GM18499 (cell line): ENCODE data around the gene ZDHHC9.
"Not testable (repeated sequence)": the region's sequence is repeated elsewhere in the genome, so short reads cannot be mapped to it uniquely, and the experiment has no call there.

Experiments used
- ATAC-seq: cut with Tn5 transposase; IDR thresholded peaks from one replicate; pipeline ENCODE4 v1.9.1; 2021; ENCODE audit warnings: moderate number of reproducible peaks; ENCODE audit not compliant: insufficient read depth, unreplicated experiment

The ZDHHC9 gene

GRCh38 chrX:129843459-129844306, at the start of gene ZDHHC9:
ZDHHC9 (minus strand) TSS chrX:129843886; CDS start chrX:129841945, 1,941 bp downstream.
- peak; percentile 86 for ATAC-seq

GRCh38 chrX:129877401-129877800, 33.7 kb upstream of the ZDHHC9 start:
- no peak for ATAC-seq

- ATAC-seq = no peak
Observed at GRCh38 chrX:129876771-129877305, 33.2 kb upstream of the ZDHHC9 start.

GRCh38 chrX:129875669-129876068, 32.0 kb upstream of the ZDHHC9 start:
- ATAC-seq = no peak

GRCh38 chrX:129872524-129872923, 28.8 kb upstream of the ZDHHC9 start:
- ATAC-seq = no peak

GRCh38 chrX:129866321-129866720, 22.6 kb upstream of the ZDHHC9 start:
- ATAC-seq = not testable (repeated sequence)

- ATAC-seq = not testable (repeated sequence)
Observed at GRCh38 chrX:129859134-129859533, 15.4 kb upstream of the ZDHHC9 start.

GRCh38 chrX:129851825-129852224, 8.1 kb upstream of the ZDHHC9 start:
- ATAC-seq = not testable (repeated sequence)

- ATAC-seq = no peak
Observed at GRCh38 chrX:129846716-129847115, 3.0 kb upstream of the ZDHHC9 start.

GRCh38 chrX:129845616-129846190, 2.0 kb upstream of the ZDHHC9 start:
- no peak for ATAC-seq

GRCh38 chrX:129843209-129843458, 552 bp downstream of the ZDHHC9 start:
- ATAC-seq = no peak

- ATAC-seq = no peak
Observed at GRCh38 chrX:129842510-129843208, 1.0 kb downstream of the ZDHHC9 start.

GRCh38 chrX:129840344-129840743, 3.3 kb downstream of the ZDHHC9 start:
- no peak for ATAC-seq

GRCh38 chrX:129836827-129837226, 6.9 kb downstream of the ZDHHC9 start:
- no peak for ATAC-seq

- no peak for ATAC-seq
Observed at GRCh38 chrX:129833153-129833990, 10.3 kb downstream of the ZDHHC9 start.

- no peak for ATAC-seq
Observed at GRCh38 chrX:129831091-129831885, 12.4 kb downstream of the ZDHHC9 start.

GRCh38 chrX:129830494-129830893, 13.2 kb downstream of the ZDHHC9 start:
- no peak for ATAC-seq

GRCh38 chrX:129825746-129826505, 17.8 kb downstream of the ZDHHC9 start:
- no peak for ATAC-seq

GRCh38 chrX:129824620-129825019, 19.1 kb downstream of the ZDHHC9 start:
- no peak for ATAC-seq
